Uterus (tissue), 4 donors: ENCODE measurements around the gene SACS. TPM values are rescaled to one million over a fixed set of nuclear protein-coding genes. Genes with fewer than 3 reads are reported as not detected.

ENCODE experiments used
- DNase-seq, 2 donors: peaks; one replicate each; pipeline ENCODE4 v3.0.0-alpha.2; 2019 to 2020
- H3K27ac ChIP-seq, 2 donors: fragments of 200-600 bp; sonication (generic); 1 replicate in 1 of 2; 2 replicates in 1 of 2; pipeline ENCODE4 v1.5.1; 2016 to 2018
- H3K27me3 ChIP-seq, 2 donors: fragments of 200-600 bp; sonication (generic); one replicate each; pipeline ENCODE4 v1.5.1; 2018 to 2019; ENCODE audit warnings: control low read depth in 1 of 2
- H3K36me3 ChIP-seq, 2 donors: fragments of 200-600 bp; sonication (generic); one replicate each; pipeline ENCODE4 v1.5.1; 2019; ENCODE audit warnings: control low read depth in 1 of 2
- H3K4me1 ChIP-seq, 2 donors: fragments of 200-600 bp; sonication (generic); one replicate each; pipeline ENCODE4 v1.5.1; 2018 to 2019; ENCODE audit warnings: control low read depth in 1 of 2
- H3K4me3 ChIP-seq, 2 donors: fragments of 200-600 bp; sonication (generic); 1 replicate in 1 of 2; 2 replicates in 1 of 2; pipeline ENCODE4 v1.5.1; 2018 to 2019; ENCODE audit warnings: mild to moderate bottlenecking in 1 of 2
- H3K9me3 ChIP-seq, 2 donors: fragments of 200-600 bp; sonication (generic); one replicate each; pipeline ENCODE4 v1.5.1; 2019; ENCODE audit warnings: control low read depth in 1 of 2
- POLR2A ChIP-seq, 2 donors: fragments of 450-650 bp; IDR thresholded peaks; one replicate each; pipeline ENCODE4 v1.6.1; 2016; ENCODE audit warnings: antibody characterized with exemption in 2 of 2, mild to moderate bottlenecking in 1 of 2, moderate library complexity in 1 of 2
- intact Hi-C: fragments of 100-400 bp; cut with DNase I; formaldehyde crosslinking; loops from one replicate; pipeline ENCODE4 v1.15.1; 2023; ENCODE audit warnings: low total_unique reads
- total RNA-seq, 4 donors: library from RNA; depleted of rRNA in 3 of 4; stranded (reverse); fragments of >200 nt in 3 of 4; gene quantifications; one replicate each; pipeline versions ENCODE4 v1.1.0 to v1.2.4, GENCODE V29; 2014 to 2023
- TF ChIP-seq, protein P1 (sequence below), 4 experiments: fragments of 200-600 bp in 2 of 4; fragments of 450-650 bp in 2 of 4; sonication (generic) in 2 of 4; IDR thresholded peaks; one replicate each; pipeline ENCODE4 v1.5.1; 2016 to 2019; ENCODE audit warnings: antibody characterized with exemption in 4 of 4, mild to moderate bottlenecking in 2 of 4, moderate library complexity in 1 of 4
- donor health status: DM: yes; HTN: yes; CAD: no.

SACS gene
- total RNA-seq, 4 donors from 2014 or later: 9.0 to 70.5 (median 20.5) TPM

DNA sequence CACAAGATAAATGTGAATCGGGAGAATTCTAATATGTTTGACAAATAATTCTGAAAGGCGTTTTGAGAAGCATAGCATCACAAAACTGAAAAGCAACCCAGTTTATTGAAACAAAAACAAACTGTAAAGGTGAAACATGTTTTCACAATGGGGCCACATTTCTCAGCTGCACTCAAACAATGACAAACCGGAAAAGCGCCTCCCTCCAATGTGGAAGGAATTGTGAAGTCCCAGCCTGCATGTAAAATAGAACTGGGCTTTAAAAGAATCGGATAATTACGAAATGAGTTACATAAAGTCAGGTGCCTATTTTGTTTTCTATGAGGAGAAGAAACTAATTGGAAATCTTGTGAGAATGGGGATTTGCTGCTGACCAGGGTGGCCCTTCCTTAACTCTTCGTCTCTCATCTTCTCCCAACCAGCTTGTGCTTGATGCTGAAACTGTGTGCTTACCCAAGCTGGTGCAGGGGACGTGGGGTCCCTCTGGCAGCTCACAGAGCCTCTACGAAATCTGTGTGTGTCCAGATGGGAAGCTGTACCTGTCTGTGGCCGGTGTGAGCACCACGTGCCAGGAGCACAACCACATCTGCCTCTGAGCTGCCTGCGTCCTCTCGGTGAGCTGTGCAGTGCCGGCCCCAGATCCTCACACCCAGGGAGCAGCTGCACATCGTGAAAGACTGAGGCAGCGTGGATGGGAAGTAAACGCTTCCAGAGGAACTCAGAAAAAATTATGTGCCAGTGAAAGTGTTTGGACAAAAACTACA lies 109.4 kb downstream of the SACS start:
- Histone ChIP-seq H3K9me3 (no peaks in the 10 kb centered on the region), H3K4me1 (no peaks in the 10 kb centered on the region), H3K27ac (no peak overlapping the region), H3K27me3 (no peaks in the 10 kb centered on the region), H3K36me3 (no peaks in the 10 kb centered on the region), H3K4me3 (no peak overlapping the region)
- intact Hi-C loops: no loop called here
- TF ChIP-seq, protein P1, sequence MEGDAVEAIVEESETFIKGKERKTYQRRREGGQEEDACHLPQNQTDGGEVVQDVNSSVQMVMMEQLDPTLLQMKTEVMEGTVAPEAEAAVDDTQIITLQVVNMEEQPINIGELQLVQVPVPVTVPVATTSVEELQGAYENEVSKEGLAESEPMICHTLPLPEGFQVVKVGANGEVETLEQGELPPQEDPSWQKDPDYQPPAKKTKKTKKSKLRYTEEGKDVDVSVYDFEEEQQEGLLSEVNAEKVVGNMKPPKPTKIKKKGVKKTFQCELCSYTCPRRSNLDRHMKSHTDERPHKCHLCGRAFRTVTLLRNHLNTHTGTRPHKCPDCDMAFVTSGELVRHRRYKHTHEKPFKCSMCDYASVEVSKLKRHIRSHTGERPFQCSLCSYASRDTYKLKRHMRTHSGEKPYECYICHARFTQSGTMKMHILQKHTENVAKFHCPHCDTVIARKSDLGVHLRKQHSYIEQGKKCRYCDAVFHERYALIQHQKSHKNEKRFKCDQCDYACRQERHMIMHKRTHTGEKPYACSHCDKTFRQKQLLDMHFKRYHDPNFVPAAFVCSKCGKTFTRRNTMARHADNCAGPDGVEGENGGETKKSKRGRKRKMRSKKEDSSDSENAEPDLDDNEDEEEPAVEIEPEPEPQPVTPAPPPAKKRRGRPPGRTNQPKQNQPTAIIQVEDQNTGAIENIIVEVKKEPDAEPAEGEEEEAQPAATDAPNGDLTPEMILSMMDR (IDR thresholded peaks at IDR 0.05): no peak
- TF ChIP-seq POLR2A (IDR thresholded peaks at IDR 0.05): no peak
- DNase-seq: no peak

DNA sequence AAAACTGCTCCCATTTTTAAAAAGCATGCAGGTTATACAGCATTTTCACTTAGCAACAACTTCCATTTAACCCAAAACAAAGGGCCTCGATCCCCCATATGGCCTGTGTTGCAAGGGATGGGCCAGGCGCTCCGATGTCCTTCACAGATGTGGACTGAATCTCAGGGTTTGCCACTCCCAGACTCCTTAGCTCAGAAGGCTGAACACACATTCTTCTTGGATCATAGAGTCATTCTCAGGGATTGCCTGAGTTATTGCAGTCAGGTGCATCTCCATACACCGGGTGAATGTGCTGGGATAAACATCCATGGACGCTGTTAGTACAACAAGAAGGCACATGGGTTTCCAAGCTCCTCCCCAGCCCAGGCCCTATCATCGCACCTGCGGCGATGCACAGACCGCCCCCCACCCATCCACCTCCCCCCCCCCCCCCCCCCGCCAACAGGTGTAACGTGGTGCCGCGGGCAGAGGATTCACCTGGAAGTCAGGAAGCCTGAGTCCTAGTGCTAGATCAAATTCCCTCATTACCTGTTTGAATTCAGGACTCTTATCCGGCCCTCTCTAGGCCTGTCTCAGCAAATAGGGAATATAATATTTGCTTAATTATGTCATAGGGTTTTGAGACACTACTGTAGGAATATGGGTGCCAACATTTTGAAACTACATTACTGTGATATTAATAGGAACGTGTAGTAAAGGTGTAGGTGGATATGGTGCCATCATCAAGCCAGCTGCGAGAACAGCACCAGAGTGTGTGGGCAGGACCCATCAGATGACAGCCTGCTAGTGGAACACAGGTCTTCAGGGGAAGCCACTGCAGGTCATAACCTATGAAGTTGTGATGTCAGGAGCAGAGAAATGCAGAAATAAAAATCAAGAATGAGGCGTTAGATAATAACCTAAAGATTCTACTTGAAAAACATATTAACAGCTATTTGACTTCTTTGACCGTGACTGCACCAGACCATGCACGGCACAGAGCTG lies 110.9 kb downstream of the SACS start:
- intact Hi-C loops: no loop called here
- no peaks in the 10 kb centered on the region for H3K27me3 ChIP-seq
- DNase-seq: no peak
- H3K27ac ChIP-seq: no peak overlapping the region
- H3K4me3 ChIP-seq: no peak overlapping the region
- H3K9me3 ChIP-seq: no peaks in the 10 kb centered on the region
- no peaks in the 10 kb centered on the region for H3K4me1 ChIP-seq
- H3K36me3 ChIP-seq: no peaks in the 10 kb centered on the region
- no peak for TF ChIP-seq POLR2A (IDR thresholded peaks at IDR 0.05)
- TF ChIP-seq, protein P1 (IDR thresholded peaks at IDR 0.05): no peak

DNA sequence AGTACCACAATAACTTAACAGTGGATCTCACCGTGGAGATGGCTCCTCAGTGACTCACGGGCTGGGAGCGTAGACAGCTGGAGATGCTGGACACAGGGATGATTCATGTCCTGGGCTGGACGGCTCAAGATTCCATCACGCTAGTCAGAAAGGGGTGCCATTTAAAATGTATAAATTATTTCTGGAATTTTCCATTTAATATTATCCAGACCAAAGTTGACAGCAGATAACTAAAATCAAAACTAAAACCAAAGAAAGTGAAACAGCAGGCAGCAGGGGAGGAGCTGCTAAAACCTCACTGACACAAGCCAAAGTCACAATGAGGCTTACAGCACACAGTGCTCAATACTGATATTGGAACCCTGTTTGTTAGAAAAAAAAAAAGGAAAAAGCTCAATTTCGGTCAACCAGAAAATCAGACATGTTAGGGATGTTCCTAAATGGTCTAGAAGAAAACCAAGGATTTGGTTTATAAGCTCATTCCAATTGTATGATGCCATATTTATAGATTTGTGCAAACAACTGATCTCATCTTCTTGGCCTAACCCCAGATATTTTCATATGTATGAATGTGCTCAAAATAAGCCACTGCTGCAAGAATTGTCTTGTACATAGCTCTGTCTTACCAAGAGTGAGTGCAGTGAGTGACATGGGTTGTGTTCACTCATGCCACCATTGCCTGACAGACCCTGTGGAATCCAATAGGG lies 111.8 kb downstream of the SACS start:
- intact Hi-C loops: no loop called here
- Histone ChIP-seq H3K4me1 (no peaks in the 10 kb centered on the region), H3K4me3 (peak overlapping the region in 1 of 2 donors; percentile 14), H3K27me3 (no peaks in the 10 kb centered on the region), H3K9me3 (no peaks in the 10 kb centered on the region), H3K36me3 (no peaks in the 10 kb centered on the region), H3K27ac (no peak overlapping the region)
- TF ChIP-seq POLR2A (IDR thresholded peaks at IDR 0.05): no peak
- TF ChIP-seq, protein P1 (IDR thresholded peaks at IDR 0.05): no peak
- DNase-seq: peak; percentile 54 to 56

DNA sequence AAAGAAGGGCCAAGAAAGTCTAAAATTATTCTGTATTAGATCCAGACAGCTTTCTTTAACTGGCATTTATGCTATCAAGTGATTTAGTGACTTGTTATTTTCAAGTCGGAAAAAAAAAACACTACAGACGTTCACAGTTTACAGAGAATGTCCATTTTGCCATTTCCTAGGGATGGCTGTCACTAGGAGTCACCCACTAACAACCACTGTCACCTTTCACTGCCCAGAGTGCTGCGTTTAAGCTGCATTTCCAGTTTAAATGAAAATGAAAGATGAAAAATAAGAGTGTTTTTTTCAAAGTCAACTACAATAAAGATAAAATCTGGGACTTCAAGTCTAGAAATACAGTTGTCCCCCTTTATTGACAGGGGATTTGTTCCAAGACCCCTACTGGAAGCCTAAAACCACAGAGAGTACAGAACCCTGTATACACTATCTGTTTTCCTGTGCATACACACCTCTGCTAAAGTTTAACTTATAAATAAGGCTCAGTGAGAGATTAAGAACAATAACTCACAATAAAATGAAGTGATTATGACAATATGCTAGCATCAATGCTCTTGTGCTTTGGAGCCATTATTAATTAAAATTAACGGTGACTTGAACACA lies 112.5 kb downstream of the SACS start:
- Histone ChIP-seq H3K36me3 (no peaks in the 10 kb centered on the region), H3K4me3 (no peak overlapping the region), H3K4me1 (no peaks in the 10 kb centered on the region), H3K27ac (no peak overlapping the region), H3K27me3 (no peaks in the 10 kb centered on the region), H3K9me3 (no peaks in the 10 kb centered on the region)
- DNase-seq: no peak
- intact Hi-C loops: no loop called here
- TF ChIP-seq POLR2A (IDR thresholded peaks at IDR 0.05): no peak
- TF ChIP-seq, protein P1 (IDR thresholded peaks at IDR 0.05): no peak
